GM10248 (cell line): ENCODE results near the gene MVB12B.

Source experiments
- CTCF ChIA-PET: fragments of 300-600 bp; sonication (Branson Sonifier 250); formaldehyde crosslinking; extraction: SDS; loops from one replicate; lab custom pipeline; 2021; ENCODE audit warnings: antibody characterized with exemption; lab: Yijun Ruan, JAX
- POLR2A ChIA-PET: fragments of 350-650 bp; sonication (Branson Sonifier 250); formaldehyde crosslinking; extraction: SDS; loops from one replicate; lab custom pipeline; 2020; ENCODE audit warnings: antibody characterized with exemption; lab: Yijun Ruan, JAX
- DNase-seq: peaks from one replicate; pipeline ENCODE4 v3.0.0; 2012; ENCODE audit errors: extremely low spot score
- TF ChIP-seq, protein P1 (sequence below): IDR thresholded peaks from 2 replicates; pipeline ENCODE4 v1.5.1; 2012; ENCODE audit warnings: mild to moderate bottlenecking, low read depth; ENCODE audit errors: extremely low read depth, missing control alignments, control extremely low read depth

The MVB12B gene

GRCh38 chr9:126407114-126407870, 80.7 kb downstream of the MVB12B start:
- DNase-seq = no peak
- POLR2A ChIA-PET = no interaction called here
- TF ChIP-seq, protein P1, sequence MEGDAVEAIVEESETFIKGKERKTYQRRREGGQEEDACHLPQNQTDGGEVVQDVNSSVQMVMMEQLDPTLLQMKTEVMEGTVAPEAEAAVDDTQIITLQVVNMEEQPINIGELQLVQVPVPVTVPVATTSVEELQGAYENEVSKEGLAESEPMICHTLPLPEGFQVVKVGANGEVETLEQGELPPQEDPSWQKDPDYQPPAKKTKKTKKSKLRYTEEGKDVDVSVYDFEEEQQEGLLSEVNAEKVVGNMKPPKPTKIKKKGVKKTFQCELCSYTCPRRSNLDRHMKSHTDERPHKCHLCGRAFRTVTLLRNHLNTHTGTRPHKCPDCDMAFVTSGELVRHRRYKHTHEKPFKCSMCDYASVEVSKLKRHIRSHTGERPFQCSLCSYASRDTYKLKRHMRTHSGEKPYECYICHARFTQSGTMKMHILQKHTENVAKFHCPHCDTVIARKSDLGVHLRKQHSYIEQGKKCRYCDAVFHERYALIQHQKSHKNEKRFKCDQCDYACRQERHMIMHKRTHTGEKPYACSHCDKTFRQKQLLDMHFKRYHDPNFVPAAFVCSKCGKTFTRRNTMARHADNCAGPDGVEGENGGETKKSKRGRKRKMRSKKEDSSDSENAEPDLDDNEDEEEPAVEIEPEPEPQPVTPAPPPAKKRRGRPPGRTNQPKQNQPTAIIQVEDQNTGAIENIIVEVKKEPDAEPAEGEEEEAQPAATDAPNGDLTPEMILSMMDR = no peak
- CTCF ChIA-PET = no interaction called here

DNA sequence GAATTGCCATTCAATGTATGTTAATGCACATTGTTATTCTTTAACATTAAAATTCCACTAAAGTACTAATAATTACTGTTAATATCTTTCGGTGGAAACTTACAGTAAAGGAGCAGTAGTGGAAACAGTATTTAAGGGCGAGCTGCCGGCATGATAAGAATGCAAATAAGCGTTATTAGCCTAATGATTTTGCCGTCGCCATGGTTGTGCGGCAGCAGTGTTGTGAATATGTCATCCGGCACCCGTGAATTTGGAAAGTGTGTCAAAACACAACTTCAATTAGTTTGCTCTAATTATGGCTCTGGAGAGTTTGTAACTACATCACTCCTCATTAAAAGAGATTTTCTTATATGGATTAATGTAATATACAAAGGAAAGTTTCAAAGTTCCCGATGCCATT, 81.4 kb downstream of the MVB12B start:
- no peak for DNase-seq
- POLR2A ChIA-PET = no interaction called here
- CTCF ChIA-PET = interaction anchor here (1.0 kb wide), 1 partner anchor 9 kb away, joined by 4 read pairs; no protein-coding TSS in a partner anchor

DNA sequence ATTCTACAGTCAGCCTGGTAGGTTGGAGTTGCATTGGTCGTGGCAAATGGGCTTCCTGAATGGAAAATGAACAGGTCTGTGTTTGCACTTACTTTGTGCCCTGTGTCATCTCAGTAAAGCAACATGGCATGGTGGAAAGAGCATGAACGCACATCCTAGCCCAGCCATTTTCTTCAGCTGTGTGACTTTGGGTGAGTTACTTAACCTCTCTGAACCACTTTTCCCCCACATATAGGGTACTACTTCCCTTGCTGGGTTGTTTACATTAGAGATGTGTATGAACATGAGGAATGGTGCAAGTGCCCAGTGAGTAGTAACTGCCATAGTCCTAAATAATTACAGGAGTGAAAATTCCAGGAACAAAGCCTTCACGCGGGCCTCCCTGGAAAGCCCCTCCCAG, 83.6 kb downstream of the MVB12B start:
- DNase-seq = no peak
- CTCF ChIA-PET = no interaction called here
- POLR2A ChIA-PET = no interaction called here
- TF ChIP-seq, protein P1 = no peak

More for the DNA sequence above, 81.4 kb downstream of the MVB12B start:
- TF ChIP-seq, protein P1 = no peak

GRCh38 chr9:126411225-126411947, 84.8 kb downstream of the MVB12B start:
- POLR2A ChIA-PET = no interaction called here
- TF ChIP-seq, protein P1 = no peak

GRCh38 chr9:126411948-126412284, 85.3 kb downstream of the MVB12B start:
- ChIA-PET CTCF (no interaction called here), POLR2A (no interaction called here)
- DNase-seq = no peak
- TF ChIP-seq, protein P1 = no peak

More at GRCh38 chr9:126411225-126411947, 84.8 kb downstream of the MVB12B start:
- CTCF ChIA-PET = interaction anchor here (1.0 kb wide), 1 partner anchor 13 kb away, joined by 3 read pairs; no protein-coding TSS in a partner anchor
- DNase-seq = peak; percentile 68

GRCh38 chr9:126412905-126413304, 86.3 kb downstream of the MVB12B start:
- TF ChIP-seq, protein P1 = no peak
- CTCF ChIA-PET = interaction anchor here (1.0 kb wide), 1 partner anchor 369 kb away, joined by 3 read pairs; no protein-coding TSS in a partner anchor
- no peak for DNase-seq
- POLR2A ChIA-PET = no interaction called here
